ENCODE data around the gene BATF3. TPM values are rescaled to one million over a fixed set of nuclear protein-coding genes. Genes with fewer than 3 reads are reported as not detected.
"Not testable (repeated sequence)": the region's sequence is repeated elsewhere in the genome, so short reads cannot be mapped to it uniquely, and the experiment has no call there.

The BATF3 gene
- total RNA-seq, 1 experiment from 2014 or later: 3.9 TPM

- H3K9me3 Mint-ChIP-seq: peaks cover 6% of the 10 kb centered on the region
- ATAC-seq (no peak), DNase-seq (ENCODE audit: low spot score) (no peak)
- no peak overlapping the region for H3K27ac Mint-ChIP-seq
- no peak overlapping the region for H3K4me3 Mint-ChIP-seq
- H3K36me3 Mint-ChIP-seq: no peaks in the 10 kb centered on the region
- POLR2A ChIA-PET: no interaction called here
- peaks cover 5% of the 10 kb centered on the region for H3K27me3 Mint-ChIP-seq (ENCODE audit: low read depth)
- CTCF ChIA-PET: interaction anchor here (1.4 kb wide), 1 partner anchor 49 kb away, joined by 3 read pairs; no protein-coding TSS in a partner anchor
- TF ChIP-seq ZBTB21 (CRISPR knock-in tag; IDR thresholded peaks at IDR 0.05; ENCODE audit: borderline replicate concordance) (no peak), CREB1 (CRISPR knock-in tag; IDR thresholded peaks at IDR 0.05) (no peak), FOXK1 (CRISPR knock-in tag; IDR thresholded peaks at IDR 0.05) (no peak), MXD4 (CRISPR knock-in tag; IDR thresholded peaks at IDR 0.05; ENCODE audit: borderline replicate concordance) (no peak), TP53 (CRISPR knock-in tag; IDR thresholded peaks at IDR 0.05) (no peak), ATF1 (CRISPR knock-in tag; IDR thresholded peaks at IDR 0.05) (no peak), FOXJ3 (CRISPR knock-in tag; IDR thresholded peaks at IDR 0.05; ENCODE audit: borderline replicate concordance) (no peak), JUN (CRISPR knock-in tag; IDR thresholded peaks at IDR 0.05) (no peak), E2F5 (CRISPR knock-in tag; IDR thresholded peaks at IDR 0.05) (no peak)
- peaks cover 4% of the 10 kb centered on the region for H3K4me1 Mint-ChIP-seq
These were observed 14.0 kb upstream of the BATF3 start for GRCh38 chr1:212713465-212714136.

- Mint-ChIP-seq H3K27me3 (ENCODE audit: low read depth) (peaks cover 5% of the 10 kb centered on the region), H3K4me1 (peaks cover 4% of the 10 kb centered on the region), H3K27ac (no peak overlapping the region), H3K4me3 (no peak overlapping the region), H3K36me3 (no peaks in the 10 kb centered on the region), H3K9me3 (peaks cover 6% of the 10 kb centered on the region)
- ATAC-seq: no peak
- TF ChIP-seq GTF2I (CRISPR knock-in tag; conservative IDR thresholded peaks at IDR 0.05): no peak
- no peak for TF ChIP-seq EMX1 (CRISPR knock-in tag; IDR thresholded peaks at IDR 0.05)
- no peak for TF ChIP-seq NFATC4 (CRISPR knock-in tag; IDR thresholded peaks at IDR 0.05)
- no peak for TF ChIP-seq ZNF671 (CRISPR knock-in tag; IDR thresholded peaks at IDR 0.05)
- no peak for TF ChIP-seq MLX (CRISPR knock-in tag; IDR thresholded peaks at IDR 0.05)
- no peak for TF ChIP-seq FOXP1 (CRISPR knock-in tag; IDR thresholded peaks at IDR 0.05; ENCODE audit: borderline replicate concordance)
- TF ChIP-seq SOX15 (CRISPR knock-in tag; IDR thresholded peaks at IDR 0.05): no peak
- no peak for TF ChIP-seq ZNF425 (CRISPR knock-in tag; conservative IDR thresholded peaks at IDR 0.05)
- no peak for TF ChIP-seq USF1 (CRISPR knock-in tag; IDR thresholded peaks at IDR 0.05)
- ChIA-PET CTCF (interaction anchor here (1.4 kb wide), 1 partner anchor 48 kb away, joined by 3 read pairs; no protein-coding TSS in a partner anchor), POLR2A (no interaction called here)
- DNase-seq (ENCODE audit: low spot score): no peak
These were observed 13.0 kb upstream of the BATF3 start for GRCh38 chr1:212712451-212713303.

- H3K36me3 Mint-ChIP-seq; H3K27me3 Mint-ChIP-seq (ENCODE audit: low read depth); ATAC-seq; H3K27ac Mint-ChIP-seq; H3K4me1 Mint-ChIP-seq; DNase-seq (ENCODE audit: low spot score); POLR2A ChIA-PET; H3K9me3 Mint-ChIP-seq; H3K4me3 Mint-ChIP-seq: not testable (repeated sequence)
- CTCF ChIA-PET: interaction anchor here (1.3 to 1.4 kb wide), 2 partner anchors 13 to 47 kb away, joined by 3 to 4 read pairs; partner anchors contain the start of gene BATF3
These were observed 12.3 kb upstream of the BATF3 start for GRCh38 chr1:212711974-212712373.
